C4-2B (cell line): Measurements from ENCODE around the gene SPTLC1.
"Not testable (repeated sequence)": the region's sequence is repeated elsewhere in the genome, so short reads cannot be mapped to it uniquely, and the experiment has no call there.

ENCODE experiments used
- H3K27ac ChIP-seq: fragments of 450-650 bp; 2 replicates; pipeline ENCODE4 v1.5.1; 2017
- CTCF ChIP-seq: fragments of 450-650 bp; conservative IDR thresholded peaks from 2 replicates; pipeline ENCODE4 v1.5.1; 2017; ENCODE audit warnings: mild to moderate bottlenecking
- ZFX ChIP-seq: fragments of 450-650 bp; IDR thresholded peaks from 2 replicates; pipeline ENCODE4 v1.6.1; 2017

SPTLC1 gene

GRCh38 chr9:92119586-92119985 lies 4.4 kb upstream of the SPTLC1 start:
- TF ChIP-seq ZFX = no peak
- TF ChIP-seq CTCF = no peak
- H3K27ac ChIP-seq = no peak overlapping the region

DNA sequence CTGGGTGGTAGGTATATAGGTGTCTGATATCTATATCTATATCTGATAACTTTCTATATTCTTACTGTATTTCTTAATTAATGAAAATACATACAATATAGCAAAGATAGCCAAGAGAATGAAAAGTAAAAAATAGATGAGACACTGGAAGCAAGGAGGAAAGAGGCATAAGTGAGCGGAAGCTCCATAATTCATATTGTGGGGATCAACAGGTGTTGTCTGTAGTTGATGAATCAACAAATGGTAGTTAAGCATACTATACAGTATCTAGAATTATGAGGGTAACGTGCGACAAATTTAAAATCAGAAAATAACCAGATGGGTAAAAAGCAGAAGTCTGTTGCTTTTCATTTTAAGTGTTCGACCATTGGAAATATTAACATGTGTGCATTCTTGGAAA lies 7.1 kb downstream of the SPTLC1 start:
- TF ChIP-seq ZFX (no peak), CTCF (no peak)
- no peak overlapping the region for H3K27ac ChIP-seq

GRCh38 chr9:92105446-92106225 lies 9.6 kb downstream of the SPTLC1 start:
- H3K27ac ChIP-seq = not testable (repeated sequence)

GRCh38 chr9:92103601-92104000 lies 11.6 kb downstream of the SPTLC1 start:
- not testable (repeated sequence) for H3K27ac ChIP-seq

DNA sequence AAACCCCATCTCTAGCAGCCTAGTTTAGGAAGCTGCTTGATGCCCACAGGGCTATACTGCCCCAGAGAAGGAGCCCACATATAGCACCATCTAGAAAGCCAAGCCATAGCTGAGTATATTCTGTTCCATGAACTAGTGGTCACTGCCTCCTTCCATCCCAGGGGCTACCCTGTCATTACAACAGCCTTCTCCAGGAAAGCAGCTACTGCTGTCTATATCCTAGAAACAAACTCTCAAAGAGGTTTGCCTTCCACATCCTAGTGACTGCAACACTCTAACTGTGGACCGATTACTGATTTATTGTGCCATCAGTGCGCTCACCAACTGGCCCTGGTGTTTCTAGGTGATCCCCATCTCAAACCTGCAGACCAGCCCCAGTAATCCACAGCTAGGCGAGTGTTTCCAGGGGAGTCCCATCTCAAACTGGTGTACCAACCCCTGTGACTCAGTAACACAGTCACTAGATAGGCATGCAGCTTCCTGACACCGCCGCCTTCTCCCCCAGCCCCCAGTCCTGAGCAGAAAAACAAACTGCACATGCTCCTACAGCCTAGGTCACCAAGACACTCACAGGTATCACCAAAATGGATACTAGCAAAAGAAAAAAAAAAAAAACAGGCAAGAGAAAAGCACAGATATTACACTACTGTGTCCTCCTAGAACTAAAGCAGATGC lies 14.8 kb downstream of the SPTLC1 start:
- no peak overlapping the region for H3K27ac ChIP-seq
- no peak for TF ChIP-seq CTCF
- no peak for TF ChIP-seq ZFX

GRCh38 chr9:92098638-92099037 lies 16.6 kb downstream of the SPTLC1 start:
- no peak overlapping the region for H3K27ac ChIP-seq
- TF ChIP-seq CTCF = no peak
- TF ChIP-seq ZFX = no peak

- no peak overlapping the region for H3K27ac ChIP-seq
- TF ChIP-seq ZFX (no peak), CTCF (no peak)
Measured at GRCh38 chr9:92097997-92098482, 17.2 kb downstream of the SPTLC1 start.

- TF ChIP-seq CTCF (no peak), ZFX (no peak)
- H3K27ac ChIP-seq = no peak overlapping the region
Measured at GRCh38 chr9:92095236-92095635, 20.0 kb downstream of the SPTLC1 start.
